ENCODE data around the gene FOLR2.
"Not testable (repeated sequence)": the region's sequence is repeated elsewhere in the genome, so short reads cannot be mapped to it uniquely, and the experiment has no call there.

FOLR2 gene

DNA sequence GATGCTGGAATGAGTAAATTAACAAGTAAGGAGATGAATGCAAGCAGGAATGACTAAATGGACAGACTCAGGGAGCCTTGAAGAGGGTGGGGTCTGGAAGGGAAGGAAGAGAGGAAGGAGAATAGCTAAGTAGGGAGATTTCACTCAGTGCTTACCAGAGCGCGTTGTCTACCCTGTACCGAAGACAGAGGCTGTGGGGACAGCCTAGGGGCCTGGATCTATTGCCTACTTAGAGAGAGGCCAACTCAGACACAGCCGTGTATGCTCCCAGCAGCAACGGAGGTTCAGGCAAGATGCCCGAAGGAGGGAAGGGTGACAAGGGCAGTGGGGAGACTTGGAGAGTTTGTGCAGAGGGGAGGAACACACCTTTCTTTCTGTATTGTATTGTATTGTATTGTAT lies at the start of gene FOLR2:
Gene FOLR2 (plus strand): TSS at position 157 of the 400 bp plus-strand sequence. CDS start 1,791 bp downstream, outside the sequence.
- Histone ChIP-seq H3K4me1 (ENCODE audit: control insufficient read depth, insufficient read depth, low read length) (no peaks in the 10 kb centered on the region), H3K9me3 (ENCODE audit: control insufficient read depth in 2 of 2, low read length in 2 of 2) (no peaks in the 10 kb centered on the region), H3K36me3 (ENCODE audit: control insufficient read depth in 2 of 2, insufficient read depth in 2 of 2, low read length in 2 of 2) (no peaks in the 10 kb centered on the region), H3K27me3 (ENCODE audit: control insufficient read depth in 1 of 2, insufficient read depth in 2 of 2, low read length in 2 of 2) (peaks cover 0 to 4% of the 10 kb centered on the region in 2 donors), H3K27ac (ENCODE audit: low read length) (no peak within 1 kb of the TSS), H3K4me3 (ENCODE audit: low read length in 2 of 2) (peak within 1 kb of the TSS in 1 of 2 donors; percentile 22), H3K9ac (ENCODE audit: low read length in 2 of 2) (no peak within 1 kb of the TSS)

DNA sequence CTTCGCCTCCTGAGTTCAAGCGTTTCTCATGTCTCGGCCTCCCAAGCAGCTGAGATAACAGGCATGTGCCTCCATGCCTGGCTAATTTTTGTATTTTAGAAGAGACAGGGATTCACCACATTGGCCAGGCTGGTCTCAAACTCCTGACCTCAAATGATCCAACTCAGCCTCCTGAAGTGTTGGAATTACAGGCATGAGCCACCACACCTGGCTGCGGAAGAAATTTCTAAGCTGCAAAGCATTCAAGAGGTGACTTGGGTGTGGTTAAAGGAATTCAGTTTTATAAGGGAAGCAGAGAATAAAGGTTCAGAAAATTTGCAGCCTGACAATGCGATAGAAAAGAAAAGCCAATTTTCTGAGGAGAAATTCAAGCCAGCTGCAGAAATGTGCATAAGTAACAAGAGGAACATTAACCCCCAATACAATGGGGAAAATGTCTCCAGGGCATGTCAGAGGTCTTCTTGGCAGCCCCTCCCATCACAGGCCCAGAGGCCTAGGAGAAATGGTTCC lies 47.5 kb upstream of the FOLR2 start:
- not testable (repeated sequence) for H3K36me3 ChIP-seq (ENCODE audit: control insufficient read depth in 2 of 2, insufficient read depth in 2 of 2, low read length in 2 of 2); H3K27ac ChIP-seq (ENCODE audit: low read length); H3K9ac ChIP-seq (ENCODE audit: low read length in 2 of 2); H3K9me3 ChIP-seq (ENCODE audit: control insufficient read depth in 2 of 2, low read length in 2 of 2); H3K4me1 ChIP-seq (ENCODE audit: control insufficient read depth, insufficient read depth, low read length); H3K27me3 ChIP-seq (ENCODE audit: control insufficient read depth in 1 of 2, insufficient read depth in 2 of 2, low read length in 2 of 2); H3K4me3 ChIP-seq (ENCODE audit: low read length in 2 of 2)

DNA sequence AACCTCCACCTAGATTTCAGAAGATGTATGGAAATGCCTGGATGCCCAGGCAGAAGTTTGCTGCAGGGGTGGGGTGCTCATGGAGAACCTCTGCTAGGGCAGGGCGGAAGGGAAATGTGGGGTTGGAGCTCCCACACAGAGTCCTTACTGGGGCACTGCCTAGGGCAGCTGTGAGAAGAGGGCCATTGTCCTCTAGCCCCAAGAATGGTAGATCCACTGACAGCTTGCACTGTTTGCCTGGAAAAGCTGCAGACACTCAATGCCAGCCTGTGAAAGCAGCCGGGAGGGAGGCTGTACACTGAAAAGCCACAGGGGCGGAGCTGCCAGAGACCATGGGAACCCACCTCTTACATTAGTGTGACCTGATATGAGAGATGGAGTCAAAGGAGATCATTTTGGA lies 46.8 kb upstream of the FOLR2 start:
- not testable (repeated sequence) for H3K9me3 ChIP-seq (ENCODE audit: control insufficient read depth in 2 of 2, low read length in 2 of 2); H3K27ac ChIP-seq (ENCODE audit: low read length); H3K4me1 ChIP-seq (ENCODE audit: control insufficient read depth, insufficient read depth, low read length); H3K4me3 ChIP-seq (ENCODE audit: low read length in 2 of 2); H3K27me3 ChIP-seq (ENCODE audit: control insufficient read depth in 1 of 2, insufficient read depth in 2 of 2, low read length in 2 of 2); H3K36me3 ChIP-seq (ENCODE audit: control insufficient read depth in 2 of 2, insufficient read depth in 2 of 2, low read length in 2 of 2); H3K9ac ChIP-seq (ENCODE audit: low read length in 2 of 2)

DNA sequence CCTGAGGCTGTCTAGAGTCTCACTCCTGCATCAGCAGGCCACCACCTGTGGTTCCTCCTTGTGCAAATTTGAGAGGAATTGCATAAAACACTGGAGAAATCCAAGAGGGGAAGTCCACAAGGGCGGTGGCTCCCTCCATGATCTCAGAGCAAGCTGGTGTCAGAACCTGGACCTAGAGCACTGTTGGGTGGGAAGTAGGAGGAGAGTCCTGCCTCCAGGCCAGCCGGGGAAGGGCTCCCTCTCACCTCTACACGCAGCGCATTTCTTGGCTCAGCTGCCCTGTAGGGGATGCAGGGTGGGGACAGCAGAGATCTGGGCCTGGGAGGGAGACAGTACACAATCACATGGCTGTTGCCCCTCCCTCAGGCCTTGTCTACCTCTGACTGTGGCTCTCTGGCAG lies 44.6 kb upstream of the FOLR2 start:
- H3K36me3 ChIP-seq (ENCODE audit: control insufficient read depth in 2 of 2, insufficient read depth in 2 of 2, low read length in 2 of 2); H3K27me3 ChIP-seq (ENCODE audit: control insufficient read depth in 1 of 2, insufficient read depth in 2 of 2, low read length in 2 of 2); H3K9ac ChIP-seq (ENCODE audit: low read length in 2 of 2); H3K4me3 ChIP-seq (ENCODE audit: low read length in 2 of 2); H3K4me1 ChIP-seq (ENCODE audit: control insufficient read depth, insufficient read depth, low read length); H3K9me3 ChIP-seq (ENCODE audit: control insufficient read depth in 2 of 2, low read length in 2 of 2); H3K27ac ChIP-seq (ENCODE audit: low read length): not testable (repeated sequence)

DNA sequence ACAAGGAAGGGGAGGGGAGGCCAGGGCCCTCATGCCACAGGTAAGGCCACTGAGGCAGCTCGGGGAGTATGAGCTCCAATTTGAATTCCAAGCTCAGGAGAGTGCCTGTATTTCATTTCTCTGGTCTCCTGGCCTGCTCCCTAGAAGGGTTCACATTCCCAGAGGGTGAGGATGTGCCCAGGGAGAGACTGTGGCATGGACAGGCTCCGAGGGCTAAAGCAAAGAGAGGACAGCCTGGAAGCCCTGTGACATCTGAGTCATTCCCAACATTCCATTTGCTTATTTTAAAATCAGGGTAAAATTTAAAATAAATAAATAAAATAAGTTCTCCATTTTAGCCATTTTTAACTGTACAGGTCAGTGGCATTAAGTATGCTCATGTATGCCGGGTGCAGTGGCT lies 43.3 kb upstream of the FOLR2 start:
- Histone ChIP-seq H3K4me1 (ENCODE audit: control insufficient read depth, insufficient read depth, low read length) (no peaks in the 10 kb centered on the region), H3K9ac (ENCODE audit: low read length in 2 of 2) (no peak overlapping the region), H3K27ac (ENCODE audit: low read length) (no peak overlapping the region), H3K4me3 (ENCODE audit: low read length in 2 of 2) (no peak overlapping the region), H3K36me3 (ENCODE audit: control insufficient read depth in 2 of 2, insufficient read depth in 2 of 2, low read length in 2 of 2) (no peaks in the 10 kb centered on the region), H3K9me3 (ENCODE audit: control insufficient read depth in 2 of 2, low read length in 2 of 2) (no peaks in the 10 kb centered on the region), H3K27me3 (ENCODE audit: control insufficient read depth in 1 of 2, insufficient read depth in 2 of 2, low read length in 2 of 2) (peaks cover 0 to 4% of the 10 kb centered on the region in 2 donors)

DNA sequence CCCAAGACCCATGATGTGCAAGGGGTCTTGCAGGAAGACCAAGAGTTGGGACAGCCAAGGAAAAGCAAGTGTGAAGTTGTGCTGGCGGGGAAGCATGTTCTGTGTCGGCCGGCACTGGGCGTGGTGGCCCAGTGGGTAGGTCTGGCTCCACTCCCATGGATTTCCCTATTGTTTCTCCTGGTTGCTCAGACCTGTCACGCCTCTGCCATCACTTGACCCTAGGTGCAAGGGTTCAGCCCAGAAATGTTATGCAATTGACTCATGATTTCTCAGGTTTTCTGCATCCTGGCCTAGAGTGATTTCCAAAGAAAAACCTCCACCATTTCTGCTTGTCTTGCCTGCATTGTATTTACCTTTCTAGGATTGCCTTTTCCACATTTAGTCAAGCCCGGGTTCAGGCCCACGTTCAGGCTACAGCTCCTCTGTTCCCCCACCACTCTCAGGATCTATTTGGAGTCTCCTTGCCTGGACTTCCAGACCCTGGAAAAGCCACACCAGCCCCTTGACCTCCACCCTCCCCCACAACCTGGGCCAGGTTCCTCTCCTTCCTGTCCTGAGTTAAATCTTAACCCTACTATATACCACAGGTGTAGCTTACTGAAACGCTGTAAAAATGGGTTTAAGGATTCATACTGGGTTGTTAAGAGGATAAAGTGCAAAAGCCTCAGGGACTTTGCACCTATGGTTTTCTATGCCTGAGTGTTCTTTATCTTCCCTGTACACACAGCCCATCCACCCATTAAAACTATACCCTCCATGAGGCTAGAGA lies 42.1 kb upstream of the FOLR2 start:
- Histone ChIP-seq H3K4me1 (ENCODE audit: control insufficient read depth, insufficient read depth, low read length) (no peaks in the 10 kb centered on the region), H3K9ac (ENCODE audit: low read length in 2 of 2) (no peak overlapping the region), H3K4me3 (ENCODE audit: low read length in 2 of 2) (no peak overlapping the region), H3K36me3 (ENCODE audit: control insufficient read depth in 2 of 2, insufficient read depth in 2 of 2, low read length in 2 of 2) (no peaks in the 10 kb centered on the region), H3K27ac (ENCODE audit: low read length) (no peak overlapping the region), H3K9me3 (ENCODE audit: control insufficient read depth in 2 of 2, low read length in 2 of 2) (no peaks in the 10 kb centered on the region), H3K27me3 (ENCODE audit: control insufficient read depth in 1 of 2, insufficient read depth in 2 of 2, low read length in 2 of 2) (peaks cover 0 to 4% of the 10 kb centered on the region in 2 donors)

DNA sequence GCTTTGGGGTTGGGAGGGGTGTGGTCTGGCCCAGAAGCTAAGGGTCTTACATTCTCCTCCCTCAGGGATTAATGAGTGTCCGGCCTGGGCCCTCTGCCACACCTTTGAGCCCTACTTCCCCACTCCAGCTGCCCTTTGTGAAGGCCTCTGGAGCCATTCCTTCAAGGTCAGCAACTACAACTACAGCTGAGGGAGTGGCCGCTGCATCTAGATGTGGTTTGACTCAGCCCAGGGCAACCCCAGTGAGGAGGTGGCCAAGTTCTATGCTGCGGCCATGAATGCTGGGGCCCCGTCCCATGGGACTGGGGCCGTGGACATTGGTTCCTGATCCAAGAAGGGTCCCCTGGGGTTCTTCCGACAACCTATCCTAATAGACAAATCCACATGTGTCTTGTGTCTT lies 38.9 kb upstream of the FOLR2 start:
- Histone ChIP-seq H3K4me1 (ENCODE audit: control insufficient read depth, insufficient read depth, low read length) (no peaks in the 10 kb centered on the region), H3K4me3 (ENCODE audit: low read length in 2 of 2) (no peak overlapping the region), H3K9ac (ENCODE audit: low read length in 2 of 2) (no peak overlapping the region), H3K9me3 (ENCODE audit: control insufficient read depth in 2 of 2, low read length in 2 of 2) (no peaks in the 10 kb centered on the region), H3K27ac (ENCODE audit: low read length) (no peak overlapping the region), H3K36me3 (ENCODE audit: control insufficient read depth in 2 of 2, insufficient read depth in 2 of 2, low read length in 2 of 2) (no peaks in the 10 kb centered on the region), H3K27me3 (ENCODE audit: control insufficient read depth in 1 of 2, insufficient read depth in 2 of 2, low read length in 2 of 2) (peaks cover 0 to 4% of the 10 kb centered on the region in 2 donors)

DNA sequence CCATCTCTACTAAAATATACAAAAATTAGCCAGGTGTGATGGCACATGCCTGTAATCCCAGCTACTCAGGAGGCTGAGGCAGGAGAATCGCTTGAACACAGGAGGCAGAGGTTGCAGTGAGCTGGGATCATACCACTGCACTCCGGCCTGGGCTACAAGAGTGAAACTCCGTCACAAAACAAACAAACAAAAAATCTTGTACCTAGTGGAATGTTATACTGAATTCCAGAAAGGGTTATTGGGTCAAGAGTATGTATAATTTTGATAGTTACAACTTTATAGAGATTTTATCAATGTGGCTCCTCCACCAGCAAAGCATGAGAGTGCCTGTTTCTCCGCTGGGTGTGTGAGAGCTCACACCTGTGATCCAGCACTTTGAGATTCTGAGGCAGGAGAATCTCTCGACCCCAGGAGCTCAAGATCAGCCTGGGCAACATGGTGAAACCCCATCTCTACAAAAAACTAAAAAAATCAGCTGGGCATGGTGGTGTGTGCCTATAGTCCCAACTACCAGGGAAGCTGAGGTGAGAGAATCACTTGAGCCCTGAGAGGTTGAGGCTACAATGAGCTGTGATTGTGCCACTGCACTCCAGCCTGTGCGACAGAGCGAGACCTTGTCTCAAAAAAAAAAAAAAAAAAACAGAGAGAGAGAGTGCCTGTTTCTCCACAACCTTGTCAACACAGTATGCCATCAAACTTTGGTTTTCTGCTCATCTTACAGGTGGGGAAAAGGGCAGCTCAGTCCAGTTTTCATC lies 37.4 kb upstream of the FOLR2 start:
- Histone ChIP-seq H3K4me3 (ENCODE audit: low read length in 2 of 2) (no peak overlapping the region), H3K9ac (ENCODE audit: low read length in 2 of 2) (no peak overlapping the region), H3K4me1 (ENCODE audit: control insufficient read depth, insufficient read depth, low read length) (no peaks in the 10 kb centered on the region), H3K27ac (ENCODE audit: low read length) (no peak overlapping the region), H3K9me3 (ENCODE audit: control insufficient read depth in 2 of 2, low read length in 2 of 2) (no peaks in the 10 kb centered on the region), H3K27me3 (ENCODE audit: control insufficient read depth in 1 of 2, insufficient read depth in 2 of 2, low read length in 2 of 2) (peaks cover 0 to 4% of the 10 kb centered on the region in 2 donors), H3K36me3 (ENCODE audit: control insufficient read depth in 2 of 2, insufficient read depth in 2 of 2, low read length in 2 of 2) (no peaks in the 10 kb centered on the region)

DNA sequence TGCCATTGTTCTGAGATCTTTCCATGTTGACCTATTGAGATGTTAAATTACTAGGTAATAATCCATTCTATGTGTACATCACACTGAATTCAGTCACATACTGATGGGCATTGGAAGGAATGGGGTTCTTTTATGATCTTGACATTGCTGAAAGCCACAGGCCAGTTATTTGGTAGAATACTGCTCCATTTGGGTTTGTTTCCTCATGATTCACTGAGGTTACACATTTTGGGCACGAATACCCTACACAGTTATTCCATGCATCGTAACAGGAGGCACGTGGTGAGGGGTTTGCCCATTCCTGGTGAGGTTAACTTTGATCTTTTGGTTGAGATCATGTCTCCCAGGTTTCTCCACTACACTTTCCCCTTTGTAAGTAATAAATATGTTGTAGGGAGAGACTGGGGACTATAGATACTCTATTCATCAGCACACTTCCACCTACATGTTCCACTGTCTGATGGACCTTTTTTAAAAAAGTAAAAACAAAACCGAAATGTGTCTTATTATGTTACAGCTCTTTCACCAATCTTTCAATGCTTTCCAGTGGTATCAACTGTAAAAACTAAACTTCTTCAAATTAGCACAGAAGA lies 36.7 kb upstream of the FOLR2 start:
- Histone ChIP-seq H3K4me1 (ENCODE audit: control insufficient read depth, insufficient read depth, low read length) (no peaks in the 10 kb centered on the region), H3K27me3 (ENCODE audit: control insufficient read depth in 1 of 2, insufficient read depth in 2 of 2, low read length in 2 of 2) (peaks cover 0 to 4% of the 10 kb centered on the region in 2 donors), H3K9ac (ENCODE audit: low read length in 2 of 2) (no peak overlapping the region), H3K36me3 (ENCODE audit: control insufficient read depth in 2 of 2, insufficient read depth in 2 of 2, low read length in 2 of 2) (no peaks in the 10 kb centered on the region), H3K4me3 (ENCODE audit: low read length in 2 of 2) (no peak overlapping the region), H3K27ac (ENCODE audit: low read length) (no peak overlapping the region), H3K9me3 (ENCODE audit: control insufficient read depth in 2 of 2, low read length in 2 of 2) (no peaks in the 10 kb centered on the region)

DNA sequence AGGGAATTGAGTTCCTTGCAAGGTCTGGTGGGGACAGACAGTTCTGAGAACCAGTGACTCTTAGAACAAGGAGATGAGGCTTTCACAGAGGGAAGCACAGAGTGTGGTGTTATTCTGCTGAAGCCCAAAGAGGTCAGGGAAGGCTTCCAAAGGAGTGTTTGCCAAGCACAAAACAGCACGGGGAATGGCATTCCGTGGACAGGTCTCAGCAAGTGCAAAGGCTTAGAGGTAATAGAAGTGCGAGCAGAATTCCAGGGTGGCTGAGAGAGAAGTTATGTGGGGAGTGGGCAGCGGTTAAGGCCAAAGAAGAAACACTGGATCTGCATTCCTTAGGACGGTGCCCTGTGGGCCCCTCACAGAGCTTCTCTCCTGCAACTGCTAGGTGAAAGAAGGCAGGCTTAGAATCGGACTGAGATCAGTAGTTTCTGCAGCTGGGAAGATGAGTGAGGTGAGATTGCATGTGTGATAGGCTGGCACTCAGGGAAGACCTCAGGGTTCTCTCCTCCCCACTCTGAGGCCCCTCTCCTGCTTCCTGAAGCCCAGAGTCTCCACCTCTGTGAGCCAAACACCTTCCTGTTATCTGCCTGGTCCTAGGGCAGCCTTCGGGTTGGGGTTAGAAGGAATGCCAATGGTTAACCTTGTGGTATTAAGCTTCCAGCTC lies 35.6 kb upstream of the FOLR2 start:
- H3K9me3 ChIP-seq (ENCODE audit: control insufficient read depth in 2 of 2, low read length in 2 of 2): not testable (repeated sequence)

More for the DNA sequence above, 35.6 kb upstream of the FOLR2 start:
- not testable (repeated sequence) for H3K4me3 ChIP-seq (ENCODE audit: low read length in 2 of 2); H3K27ac ChIP-seq (ENCODE audit: low read length); H3K36me3 ChIP-seq (ENCODE audit: control insufficient read depth in 2 of 2, insufficient read depth in 2 of 2, low read length in 2 of 2); H3K27me3 ChIP-seq (ENCODE audit: control insufficient read depth in 1 of 2, insufficient read depth in 2 of 2, low read length in 2 of 2); H3K4me1 ChIP-seq (ENCODE audit: control insufficient read depth, insufficient read depth, low read length); H3K9ac ChIP-seq (ENCODE audit: low read length in 2 of 2)
